ENCODE measurements around the gene FUZ. TPM values are rescaled to one million over a fixed set of nuclear protein-coding genes. Genes with fewer than 3 reads are reported as not detected.

The FUZ gene
- total RNA-seq, 1 experiment from 2014 or later, result 1.1 TPM

DNA sequence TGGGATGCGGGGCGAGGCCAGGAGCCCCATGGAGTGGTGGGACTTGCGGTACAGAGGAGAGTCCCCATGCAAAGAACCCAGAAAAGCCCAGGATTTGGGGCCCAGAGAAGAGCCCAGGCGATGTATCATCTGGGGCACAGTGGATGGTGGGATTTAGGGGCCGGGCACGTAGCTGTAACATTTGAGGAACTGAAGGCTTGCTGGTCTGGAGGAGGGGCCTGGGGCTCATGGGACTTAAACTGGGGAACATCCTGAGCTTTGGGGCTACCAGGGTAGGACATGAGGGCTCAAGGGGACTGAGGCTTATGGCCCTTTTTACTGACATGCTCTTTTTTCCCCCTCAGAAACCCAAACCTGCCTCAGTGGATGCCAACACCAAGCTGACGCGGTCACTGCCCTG lies 18.5 kb upstream of the FUZ start:
- Histone ChIP-seq H3K4me3 (replicated peaks in 1 of 2; ENCODE audit: low read depth in 1 of 2, low read length in 2 of 2) (no peak overlapping the region), H4K20me1 (ENCODE audit: insufficient read depth) (no peaks in the 10 kb centered on the region), H3K4me2 (ENCODE audit: low read length) (no peak overlapping the region), H2AFZ (ENCODE audit: low read depth, low read length, poor library complexity, severe bottlenecking) (no peak overlapping the region), H3K79me2 (ENCODE audit: insufficient read depth, low read length) (peaks cover 13% of the 10 kb centered on the region), H3K27me3 (ENCODE audit: insufficient read depth, low read length) (no peaks in the 10 kb centered on the region), H3K36me3 (ENCODE audit: control insufficient read depth in 1 of 2, insufficient read depth in 2 of 2, low read length in 2 of 2) (peaks cover 21 to 40% of the 10 kb centered on the region in 2 experiments; a peak in 3 of 4 replicates), H3K9me3 (ENCODE audit: control insufficient read depth in 1 of 2, insufficient read depth in 1 of 2, low read depth in 1 of 2, low read length in 2 of 2) (no peaks in the 10 kb centered on the region), H3K4me1 (ENCODE audit: control insufficient read depth in 1 of 2, insufficient read depth in 2 of 2, low read length in 2 of 2) (no peaks in the 10 kb centered on the region), H3K9me2 (ENCODE audit: insufficient read depth) (no peaks in the 10 kb centered on the region), H3K9ac (ENCODE audit: low read length) (no peak overlapping the region), H3K27ac (ENCODE audit: low read depth, low read length) (no peak overlapping the region)
- BruUV-seq (replicated peaks), result no TSS peak
- no peak for TF ChIP-seq ZFX (IDR thresholded peaks at IDR 0.05)
- TF ChIP-seq, protein P1, sequence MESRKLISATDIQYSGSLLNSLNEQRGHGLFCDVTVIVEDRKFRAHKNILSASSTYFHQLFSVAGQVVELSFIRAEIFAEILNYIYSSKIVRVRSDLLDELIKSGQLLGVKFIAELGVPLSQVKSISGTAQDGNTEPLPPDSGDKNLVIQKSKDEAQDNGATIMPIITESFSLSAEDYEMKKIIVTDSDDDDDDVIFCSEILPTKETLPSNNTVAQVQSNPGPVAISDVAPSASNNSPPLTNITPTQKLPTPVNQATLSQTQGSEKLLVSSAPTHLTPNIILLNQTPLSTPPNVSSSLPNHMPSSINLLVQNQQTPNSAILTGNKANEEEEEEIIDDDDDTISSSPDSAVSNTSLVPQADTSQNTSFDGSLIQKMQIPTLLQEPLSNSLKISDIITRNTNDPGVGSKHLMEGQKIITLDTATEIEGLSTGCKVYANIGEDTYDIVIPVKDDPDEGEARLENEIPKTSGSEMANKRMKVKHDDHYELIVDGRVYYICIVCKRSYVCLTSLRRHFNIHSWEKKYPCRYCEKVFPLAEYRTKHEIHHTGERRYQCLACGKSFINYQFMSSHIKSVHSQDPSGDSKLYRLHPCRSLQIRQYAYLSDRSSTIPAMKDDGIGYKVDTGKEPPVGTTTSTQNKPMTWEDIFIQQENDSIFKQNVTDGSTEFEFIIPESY (IDR thresholded peaks at IDR 0.05; ENCODE audit: extremely low read depth, insufficient replicate concordance, low read length), result no peak
- TF ChIP-seq, protein P2, sequence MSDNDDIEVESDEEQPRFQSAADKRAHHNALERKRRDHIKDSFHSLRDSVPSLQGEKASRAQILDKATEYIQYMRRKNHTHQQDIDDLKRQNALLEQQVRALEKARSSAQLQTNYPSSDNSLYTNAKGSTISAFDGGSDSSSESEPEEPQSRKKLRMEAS (IDR thresholded peaks at IDR 0.05), result no peak
- TF ChIP-seq, protein P3, sequence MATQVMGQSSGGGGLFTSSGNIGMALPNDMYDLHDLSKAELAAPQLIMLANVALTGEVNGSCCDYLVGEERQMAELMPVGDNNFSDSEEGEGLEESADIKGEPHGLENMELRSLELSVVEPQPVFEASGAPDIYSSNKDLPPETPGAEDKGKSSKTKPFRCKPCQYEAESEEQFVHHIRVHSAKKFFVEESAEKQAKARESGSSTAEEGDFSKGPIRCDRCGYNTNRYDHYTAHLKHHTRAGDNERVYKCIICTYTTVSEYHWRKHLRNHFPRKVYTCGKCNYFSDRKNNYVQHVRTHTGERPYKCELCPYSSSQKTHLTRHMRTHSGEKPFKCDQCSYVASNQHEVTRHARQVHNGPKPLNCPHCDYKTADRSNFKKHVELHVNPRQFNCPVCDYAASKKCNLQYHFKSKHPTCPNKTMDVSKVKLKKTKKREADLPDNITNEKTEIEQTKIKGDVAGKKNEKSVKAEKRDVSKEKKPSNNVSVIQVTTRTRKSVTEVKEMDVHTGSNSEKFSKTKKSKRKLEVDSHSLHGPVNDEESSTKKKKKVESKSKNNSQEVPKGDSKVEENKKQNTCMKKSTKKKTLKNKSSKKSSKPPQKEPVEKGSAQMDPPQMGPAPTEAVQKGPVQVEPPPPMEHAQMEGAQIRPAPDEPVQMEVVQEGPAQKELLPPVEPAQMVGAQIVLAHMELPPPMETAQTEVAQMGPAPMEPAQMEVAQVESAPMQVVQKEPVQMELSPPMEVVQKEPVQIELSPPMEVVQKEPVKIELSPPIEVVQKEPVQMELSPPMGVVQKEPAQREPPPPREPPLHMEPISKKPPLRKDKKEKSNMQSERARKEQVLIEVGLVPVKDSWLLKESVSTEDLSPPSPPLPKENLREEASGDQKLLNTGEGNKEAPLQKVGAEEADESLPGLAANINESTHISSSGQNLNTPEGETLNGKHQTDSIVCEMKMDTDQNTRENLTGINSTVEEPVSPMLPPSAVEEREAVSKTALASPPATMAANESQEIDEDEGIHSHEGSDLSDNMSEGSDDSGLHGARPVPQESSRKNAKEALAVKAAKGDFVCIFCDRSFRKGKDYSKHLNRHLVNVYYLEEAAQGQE (IDR thresholded peaks at IDR 0.05; ENCODE audit: low read depth), result no peak
- TF ChIP-seq ELF1 (IDR thresholded peaks at IDR 0.05; ENCODE audit: borderline replicate concordance, low read depth), result no peak
- TF ChIP-seq FOSL1 (IDR thresholded peaks at IDR 0.05; ENCODE audit: low read depth), result no peak
- TF ChIP-seq RAD21 (IDR thresholded peaks at IDR 0.05; ENCODE audit: low read depth), result no peak
- TF ChIP-seq JUND (IDR thresholded peaks at IDR 0.05), result no peak
- TF ChIP-seq EZH2phosphoT487 (IDR thresholded peaks at IDR 0.05; ENCODE audit: borderline replicate concordance), result no peak
- TF ChIP-seq EZH2 (IDR thresholded peaks at IDR 0.05), result no peak
- no peak for TF ChIP-seq CBX3 (IDR thresholded peaks at IDR 0.05; ENCODE audit: low read depth)
- no peak for TF ChIP-seq SRF (IDR thresholded peaks at IDR 0.05; ENCODE audit: low read depth)
- TF ChIP-seq EGR1 (IDR thresholded peaks at IDR 0.05; ENCODE audit: low read depth), result no peak
- TF ChIP-seq POLR2A (IDR thresholded peaks at IDR 0.05; ENCODE audit: borderline replicate concordance, extremely low read depth, insufficient read depth, insufficient read length), result no peak
- TF ChIP-seq SIN3A (IDR thresholded peaks at IDR 0.05; ENCODE audit: low read depth), result no peak
- TF ChIP-seq, protein P4, sequence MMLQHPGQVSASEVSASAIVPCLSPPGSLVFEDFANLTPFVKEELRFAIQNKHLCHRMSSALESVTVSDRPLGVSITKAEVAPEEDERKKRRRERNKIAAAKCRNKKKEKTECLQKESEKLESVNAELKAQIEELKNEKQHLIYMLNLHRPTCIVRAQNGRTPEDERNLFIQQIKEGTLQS (IDR thresholded peaks at IDR 0.05), result no peak
- no peak for TF ChIP-seq TCF7L2 (IDR thresholded peaks at IDR 0.05; ENCODE audit: borderline replicate concordance, extremely low read depth, insufficient read depth, insufficient read length)
- no peak for TF ChIP-seq POLR2AphosphoS5 (IDR thresholded peaks at IDR 0.05; ENCODE audit: low read depth, low read length)
- TF ChIP-seq SP1 (IDR thresholded peaks at IDR 0.05; ENCODE audit: low read depth), result no peak
- intact Hi-C loops (cut with micrococcal nuclease), result no loop called here
- ChIA-PET POLR2A (no interaction called here), RAD21 (ENCODE audit: low non-redundant PET in 1 of 2, low total read pairs in 2 of 2, uncharacterized antibody in 2 of 2, unreplicated experiment in 2 of 2) (no interaction called here), CTCF (no interaction called here)
- ATAC-seq (no peak), DNase-seq (ENCODE audit: low read depth, low spot score) (no peak)

All from HCT116 (cell line).